ENCODE results near the gene CBL.

CBL gene

GRCh38 chr11:119342362-119343130 lies 136.4 kb downstream of the CBL start:
- in situ Hi-C loops (cut with MboI; ENCODE audit: low sequenced_read_pairs) = no loop called here

GRCh38 chr11:119343726-119344125 lies 137.6 kb downstream of the CBL start:
- in situ Hi-C loops (cut with MboI; ENCODE audit: low sequenced_read_pairs) = no loop called here

GRCh38 chr11:119344291-119345010 lies 138.3 kb downstream of the CBL start:
- in situ Hi-C loops (cut with MboI; ENCODE audit: low sequenced_read_pairs) = no loop called here

- in situ Hi-C loops (cut with MboI; ENCODE audit: low sequenced_read_pairs) = no loop called here
Measured at GRCh38 chr11:119345685-119346084, 139.5 kb downstream of the CBL start.

GRCh38 chr11:119346605-119347004 lies 140.5 kb downstream of the CBL start, which contains the start of gene MFRP:
MFRP (minus strand) TSS chr11:119346705; CDS start chr11:119346513, 192 bp downstream.
- in situ Hi-C loops (cut with MboI; ENCODE audit: low sequenced_read_pairs) = no loop called here

- in situ Hi-C loops (cut with MboI; ENCODE audit: low sequenced_read_pairs) = no loop called here
Measured at GRCh38 chr11:119347242-119347641, 141.1 kb downstream of the CBL start.

- in situ Hi-C loops (cut with MboI; ENCODE audit: low sequenced_read_pairs) = no loop called here
Measured at GRCh38 chr11:119347940-119348605, 141.9 kb downstream of the CBL start.

- in situ Hi-C loops (cut with MboI; ENCODE audit: low sequenced_read_pairs) = no loop called here
Measured at GRCh38 chr11:119350302-119350701, 144.2 kb downstream of the CBL start.

GRCh38 chr11:119351232-119351631 lies 145.1 kb downstream of the CBL start:
- in situ Hi-C loops (cut with MboI; ENCODE audit: low sequenced_read_pairs) = no loop called here

- in situ Hi-C loops (cut with MboI; ENCODE audit: low sequenced_read_pairs) = no loop called here
Measured at GRCh38 chr11:119352857-119353260, 146.7 kb downstream of the CBL start.

- in situ Hi-C loops (cut with MboI; ENCODE audit: low sequenced_read_pairs) = no loop called here
Measured at GRCh38 chr11:119355091-119355843, 149.1 kb downstream of the CBL start.

GRCh38 chr11:119356349-119357031 lies 150.4 kb downstream of the CBL start:
- in situ Hi-C loops (cut with MboI; ENCODE audit: low sequenced_read_pairs) = no loop called here

- in situ Hi-C loops (cut with MboI; ENCODE audit: low sequenced_read_pairs) = no loop called here
Measured at GRCh38 chr11:119357074-119357473, 150.9 kb downstream of the CBL start.

All from HL-60/S4 treated with phorbol 12-myristate 13-acetate at 8.2 ng/mL for 4 days and 3 days (cell line).